Upper lobe of left lung (tissue), 6 donors: ENCODE data around the gene MRS2. TPM values are rescaled to one million over a fixed set of nuclear protein-coding genes. Genes with fewer than 3 reads are reported as not detected.

Experiments used
- ATAC-seq, 2 donors: fragments of 200-7000 bp; cut with Tn5 transposase; one replicate each; pipeline ENCODE4 v1.9.1; 2022; ENCODE audit warnings: mild to moderate bottlenecking in 2 of 2, moderate library complexity in 2 of 2; ENCODE audit not compliant: low FRiP score in 2 of 2
- DNase-seq, 2 donors: peaks; one replicate each; pipeline ENCODE4 v3.0.0-alpha.2; 2019 to 2020
- H3K27ac ChIP-seq, 4 donors: fragments of 200-600 bp; sonication (generic); one replicate each; pipeline ENCODE4 v1.5.1; 2016 to 2019
- H3K27me3 ChIP-seq, 4 donors: fragments of 200-600 bp; sonication (generic); one replicate each; pipeline ENCODE4 v1.5.1; 2017 to 2019
- H3K36me3 ChIP-seq, 4 donors: fragments of 200-600 bp; sonication (generic); one replicate each; pipeline ENCODE4 v1.5.1; 2016 to 2019
- H3K4me1 ChIP-seq, 4 donors: fragments of 200-600 bp; sonication (generic); one replicate each; pipeline ENCODE4 v1.5.1; 2018 to 2019
- H3K4me3 ChIP-seq, 4 donors: fragments of 200-600 bp; sonication (generic); one replicate each; pipeline ENCODE4 v1.5.1; 2017 to 2019; ENCODE audit warnings: mild to moderate bottlenecking in 2 of 4, moderate library complexity in 1 of 4
- H3K9me3 ChIP-seq, 4 donors: fragments of 200-600 bp; sonication (generic); one replicate each; pipeline ENCODE4 v1.5.1; 2018 to 2019
- EP300 ChIP-seq, 4 donors: sonication (generic); formaldehyde crosslinking; IDR thresholded peaks; one replicate each; pipeline ENCODE4 v1.5.1; 2017; ENCODE audit warnings: antibody characterized with exemption in 4 of 4, control low read depth in 2 of 4
- POLR2A ChIP-seq, 4 donors: fragments of 450-650 bp; IDR thresholded peaks; one replicate each; pipeline ENCODE4 v1.5.1; 2016 to 2017; ENCODE audit warnings: antibody characterized with exemption in 4 of 4, mild to moderate bottlenecking in 2 of 4
- POLR2AphosphoS5 ChIP-seq, 2 donors: sonication (generic); formaldehyde crosslinking; IDR thresholded peaks; one replicate each; pipeline ENCODE4 v1.5.1; 2017; ENCODE audit warnings: antibody characterized with exemption in 2 of 2
- WGBS, 2 donors: methylation state at CpG; one replicate each; pipeline ENCODE4 v1.1.5; 2017 to 2018; 5-methylcytosine and 5-hydroxymethylcytosine counted together
- small RNA-seq, 4 donors: library from RNA; depleted of rRNA; stranded (forward); fragments of <200 nt; gene quantifications; one replicate each; pipeline ENCODE3, GENCODE V24; 2016
- total RNA-seq, 6 donors: library from RNA; depleted of rRNA in 4 of 6; stranded (reverse); fragments of >200 nt in 4 of 6; gene quantifications; one replicate each; pipeline versions ENCODE4 v1.1.0 to v1.2.1, GENCODE V29; 2016 to 2021
- TF ChIP-seq, protein P1 (sequence below), 6 experiments: fragments of 450-650 bp in 4 of 6; fragments of 200-600 bp in 2 of 6; sonication (generic) in 2 of 6; IDR thresholded peaks; one replicate each; pipeline ENCODE4 v1.5.1; 2016 to 2019; ENCODE audit warnings: antibody characterized with exemption in 6 of 6
- donor health status: DM: no; HTN: no; CAD: no; lungs with moderate emphysema.
- donor health status: DM: no; HTN: yes; CAD: no; lungs with severe emphysema.

Gene MRS2
- total RNA-seq, 6 donors from 2014 or later: 20.8 to 40.8 (median 27.4) TPM

DNA sequence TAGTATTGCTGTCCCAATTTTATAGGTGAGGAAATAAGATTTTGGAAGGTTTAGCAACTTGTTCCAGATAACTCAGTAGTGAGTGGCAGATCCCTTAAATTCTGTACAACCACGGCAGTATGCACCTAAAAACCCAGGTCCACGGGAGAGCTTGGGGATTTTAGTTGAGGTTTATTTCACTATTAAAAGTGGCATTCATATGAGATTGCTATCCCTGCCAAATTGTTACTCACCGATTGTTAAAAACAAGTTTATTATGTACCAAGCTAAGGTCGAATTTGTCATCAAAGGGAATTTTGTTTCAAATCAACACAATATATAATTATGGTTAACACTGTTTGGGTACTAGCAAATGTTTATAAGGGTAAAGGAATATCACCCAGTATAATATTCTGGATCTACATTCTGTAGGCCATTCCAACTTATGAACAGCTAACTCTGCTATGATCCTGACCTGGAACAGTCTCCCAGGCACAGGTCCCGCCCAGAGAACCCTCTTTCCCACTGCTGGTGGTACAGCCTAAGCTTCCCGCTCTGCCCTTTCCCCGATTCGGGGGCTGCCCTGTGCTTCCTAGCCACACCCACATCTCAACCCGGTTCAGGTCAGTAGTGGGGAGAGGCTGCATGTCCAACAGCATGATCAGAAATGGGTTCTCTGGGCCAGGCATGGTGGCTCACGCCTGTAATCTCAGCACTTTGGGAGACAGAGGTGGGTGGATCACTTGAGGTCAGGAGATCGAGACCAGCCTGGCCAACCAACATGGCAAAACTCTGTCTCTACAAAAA lies 61.7 kb downstream of the MRS2 start:
- no peaks in the 10 kb centered on the region for H3K9me3 ChIP-seq
- no peak for DNase-seq
- H3K36me3 ChIP-seq: no peaks in the 10 kb centered on the region
- H3K27me3 ChIP-seq: no peaks in the 10 kb centered on the region
- TF ChIP-seq POLR2AphosphoS5 (IDR thresholded peaks at IDR 0.05) (no peak), POLR2A (IDR thresholded peaks at IDR 0.05) (no peak), EP300 (IDR thresholded peaks at IDR 0.05) (no peak)
- TF ChIP-seq, protein P1, sequence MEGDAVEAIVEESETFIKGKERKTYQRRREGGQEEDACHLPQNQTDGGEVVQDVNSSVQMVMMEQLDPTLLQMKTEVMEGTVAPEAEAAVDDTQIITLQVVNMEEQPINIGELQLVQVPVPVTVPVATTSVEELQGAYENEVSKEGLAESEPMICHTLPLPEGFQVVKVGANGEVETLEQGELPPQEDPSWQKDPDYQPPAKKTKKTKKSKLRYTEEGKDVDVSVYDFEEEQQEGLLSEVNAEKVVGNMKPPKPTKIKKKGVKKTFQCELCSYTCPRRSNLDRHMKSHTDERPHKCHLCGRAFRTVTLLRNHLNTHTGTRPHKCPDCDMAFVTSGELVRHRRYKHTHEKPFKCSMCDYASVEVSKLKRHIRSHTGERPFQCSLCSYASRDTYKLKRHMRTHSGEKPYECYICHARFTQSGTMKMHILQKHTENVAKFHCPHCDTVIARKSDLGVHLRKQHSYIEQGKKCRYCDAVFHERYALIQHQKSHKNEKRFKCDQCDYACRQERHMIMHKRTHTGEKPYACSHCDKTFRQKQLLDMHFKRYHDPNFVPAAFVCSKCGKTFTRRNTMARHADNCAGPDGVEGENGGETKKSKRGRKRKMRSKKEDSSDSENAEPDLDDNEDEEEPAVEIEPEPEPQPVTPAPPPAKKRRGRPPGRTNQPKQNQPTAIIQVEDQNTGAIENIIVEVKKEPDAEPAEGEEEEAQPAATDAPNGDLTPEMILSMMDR (IDR thresholded peaks at IDR 0.05): no peak
- no peak for ATAC-seq
- no peaks in the 10 kb centered on the region for H3K4me1 ChIP-seq
- no peak overlapping the region for H3K27ac ChIP-seq
- H3K4me3 ChIP-seq: no peak overlapping the region
- WGBS, 2 donors: 86 to 90% methylated on average over 11 of the region's 11 CpGs

GRCh38 chr6:24469811-24470210 lies 67.1 kb downstream of the MRS2 start:
- Histone ChIP-seq H3K4me1 (no peaks in the 10 kb centered on the region), H3K4me3 (no peak overlapping the region), H3K36me3 (no peaks in the 10 kb centered on the region), H3K27me3 (no peaks in the 10 kb centered on the region), H3K27ac (no peak overlapping the region), H3K9me3 (no peaks in the 10 kb centered on the region)
- WGBS, 2 donors: 88 to 97% methylated on average over 7 of the region's 7 CpGs
- TF ChIP-seq EP300 (IDR thresholded peaks at IDR 0.05) (no peak), POLR2AphosphoS5 (IDR thresholded peaks at IDR 0.05) (no peak), POLR2A (IDR thresholded peaks at IDR 0.05) (no peak)
- TF ChIP-seq, protein P1 (IDR thresholded peaks at IDR 0.05): no peak
- DNase-seq (no peak), ATAC-seq (no peak)

GRCh38 chr6:24472181-24472580 lies 69.4 kb downstream of the MRS2 start:
- H3K4me1 ChIP-seq: no peaks in the 10 kb centered on the region
- H3K9me3 ChIP-seq: no peaks in the 10 kb centered on the region
- no peak overlapping the region for H3K27ac ChIP-seq
- no peak for ATAC-seq
- H3K4me3 ChIP-seq: no peak overlapping the region
- no peaks in the 10 kb centered on the region for H3K36me3 ChIP-seq
- no peaks in the 10 kb centered on the region for H3K27me3 ChIP-seq
- TF ChIP-seq POLR2A (IDR thresholded peaks at IDR 0.05): no peak
- TF ChIP-seq, protein P1 (IDR thresholded peaks at IDR 0.05): no peak
- TF ChIP-seq POLR2AphosphoS5 (IDR thresholded peaks at IDR 0.05): no peak
- no peak for TF ChIP-seq EP300 (IDR thresholded peaks at IDR 0.05)
- no peak for DNase-seq

Small RNAs within 50 kb of the gene (small RNA-seq; reads per million reads assigned to genes)
- gene RNU6-391P: 0 reads per million in 4 donors

Other genes with a start within 250 kb of the MRS2 start
- 1 to 10 TPM; 7.1 to 9.4 (median 7.8) TPM for gene DCDC2, start 44.9 kb upstream of the MRS2 start, total RNA-seq
- 10 to 100 TPM in 2 of 6 donors, 1 to 10 TPM in 4; 2.5 to 15.7 (median 7.3) TPM for gene GPLD1, start 86.6 kb downstream of the MRS2 start, total RNA-seq
- 10 to 100 TPM in 5 of 6 donors, 1 to 10 TPM in 1; 7.3 to 21.1 (median 12.4) TPM for gene ALDH5A1, start 92.0 kb downstream of the MRS2 start, total RNA-seq
- 1 to 10 TPM in 5 of 6 donors, under 1 TPM in 1; 0.26 to 5.1 (median 2.3) TPM for gene KIAA0319, start 243.3 kb downstream of the MRS2 start, total RNA-seq